Fibroblast of lung (primary cell): Measurements from ENCODE around the gene CLCA1.

Experiments
- CTCF ChIP-seq, 2 donors: IDR thresholded peaks in 1 of 2; conservative IDR thresholded peaks in 1 of 2; 1 replicate in 1 of 2; 2 replicates in 1 of 2; pipeline ENCODE4 v1.5.1; 2011 to 2012; ENCODE audit warnings: low read length in 2 of 2, control low read depth in 1 of 2, inconsistent platforms in 1 of 2, low read depth in 1 of 2, mild to moderate bottlenecking in 1 of 2
- EZH2 ChIP-seq: IDR thresholded peaks from 2 replicates; pipeline ENCODE4 v1.5.1; 2012; ENCODE audit warnings: low read length, control low read depth, mild to moderate bottlenecking; ENCODE audit errors: missing control alignments

- TF ChIP-seq CTCF (conservative IDR thresholded peaks at IDR 0.05 in 1 of 2, IDR thresholded peaks at IDR 0.05 in 1 of 2; ENCODE audit: low read depth in 1 of 2, low read length in 2 of 2) (no peak), EZH2 (no peak)
These were observed 48.6 kb downstream of the CLCA1 start for GRCh38 chr1:86517336-86517735.
